Common myeloid progenitor, CD34-positive (primary cell): Measurements from ENCODE around the gene DNAJC4.

Experiments used
- CTCF ChIA-PET: fragments of 350-600 bp; sonication (Branson Sonifier 250); formaldehyde crosslinking; loops from one replicate; lab custom pipeline; 2021; ENCODE audit warnings: antibody characterized with exemption; lab: Charles Lee
- POLR2A ChIA-PET: fragments of 350-600 bp; sonication (Branson Sonifier 250); formaldehyde crosslinking; loops from one replicate; lab custom pipeline; 2021; ENCODE audit warnings: antibody characterized with exemption; lab: Charles Lee
- DNase-seq, 3 donors: peaks; one replicate each; pipeline versions ENCODE4 v3.0.0 to v3.0.0-alpha.2; 2013
- H3K27ac ChIP-seq, 2 experiments: 1 replicate in 1 of 2; 2 replicates in 1 of 2; pipeline ENCODE4 v1.7.0; 2013; ENCODE audit warnings: inconsistent platforms in 2 of 2, low read length in 2 of 2, mild to moderate bottlenecking in 2 of 2, low read depth in 1 of 2, moderate library complexity in 1 of 2; ENCODE audit not compliant: severe bottlenecking in 2 of 2, insufficient read depth in 1 of 2, poor library complexity in 1 of 2
- H3K27me3 ChIP-seq, 5 experiments: replicated peaks in 2 of 5; 1 replicate in 3 of 5; 2 replicates in 2 of 5; pipeline versions ENCODE4 v1.6.1 to v1.7.0; 2013; ENCODE audit warnings: low read length in 4 of 5, mild to moderate bottlenecking in 2 of 5, moderate library complexity in 2 of 5, inconsistent platforms in 1 of 5; ENCODE audit not compliant: insufficient read depth in 5 of 5, control insufficient read depth in 4 of 5
- H3K36me3 ChIP-seq, 4 experiments: 1 replicate in 2 of 4; 2 replicates in 2 of 4; pipeline versions ENCODE4 v1.6.1 to v1.7.0; 2013; ENCODE audit warnings: low read length in 3 of 4, control low read depth in 1 of 4, mild to moderate bottlenecking in 1 of 4; ENCODE audit not compliant: control insufficient read depth in 4 of 4, insufficient read depth in 4 of 4
- H3K4me1 ChIP-seq, 4 experiments: 1 replicate in 3 of 4; 2 replicates in 1 of 4; pipeline versions ENCODE4 v1.6.1 to v1.7.1; 2013; ENCODE audit warnings: low read length in 3 of 4, mild to moderate bottlenecking in 3 of 4, control low read depth in 1 of 4, inconsistent platforms in 1 of 4, moderate library complexity in 1 of 4; ENCODE audit not compliant: control insufficient read depth in 4 of 4, insufficient read depth in 4 of 4; ENCODE audit errors: control extremely low read depth in 1 of 4
- H3K4me3 ChIP-seq, 7 experiments: 1 replicate in 4 of 7; 2 replicates in 3 of 7; pipeline versions ENCODE4 v1.5.1 to v1.7.0; 2013; ENCODE audit warnings: mild to moderate bottlenecking in 7 of 7, low read length in 6 of 7, moderate library complexity in 6 of 7, inconsistent platforms in 2 of 7, low read depth in 2 of 7, control low read depth in 1 of 7; ENCODE audit not compliant: insufficient read depth in 4 of 7, control insufficient read depth in 1 of 7; ENCODE audit errors: extremely low read depth in 1 of 7
- H3K9me3 ChIP-seq, 5 experiments: 1 replicate in 4 of 5; 2 replicates in 1 of 5; pipeline versions ENCODE4 v1.6.1 to v1.7.1; 2013; ENCODE audit warnings: low read length in 4 of 5, mild to moderate bottlenecking in 2 of 5, inconsistent platforms in 1 of 5, low read depth in 1 of 5, moderate library complexity in 1 of 5; ENCODE audit not compliant: control insufficient read depth in 4 of 5, insufficient read depth in 2 of 5; ENCODE audit errors: control extremely low read depth in 1 of 5
- WGBS: methylation state at CpG from one replicate; pipeline ENCODE4 v1.1.5; 2013; ENCODE audit not compliant: insufficient coverage; 5-methylcytosine and 5-hydroxymethylcytosine counted together

DNAJC4 gene

DNA sequence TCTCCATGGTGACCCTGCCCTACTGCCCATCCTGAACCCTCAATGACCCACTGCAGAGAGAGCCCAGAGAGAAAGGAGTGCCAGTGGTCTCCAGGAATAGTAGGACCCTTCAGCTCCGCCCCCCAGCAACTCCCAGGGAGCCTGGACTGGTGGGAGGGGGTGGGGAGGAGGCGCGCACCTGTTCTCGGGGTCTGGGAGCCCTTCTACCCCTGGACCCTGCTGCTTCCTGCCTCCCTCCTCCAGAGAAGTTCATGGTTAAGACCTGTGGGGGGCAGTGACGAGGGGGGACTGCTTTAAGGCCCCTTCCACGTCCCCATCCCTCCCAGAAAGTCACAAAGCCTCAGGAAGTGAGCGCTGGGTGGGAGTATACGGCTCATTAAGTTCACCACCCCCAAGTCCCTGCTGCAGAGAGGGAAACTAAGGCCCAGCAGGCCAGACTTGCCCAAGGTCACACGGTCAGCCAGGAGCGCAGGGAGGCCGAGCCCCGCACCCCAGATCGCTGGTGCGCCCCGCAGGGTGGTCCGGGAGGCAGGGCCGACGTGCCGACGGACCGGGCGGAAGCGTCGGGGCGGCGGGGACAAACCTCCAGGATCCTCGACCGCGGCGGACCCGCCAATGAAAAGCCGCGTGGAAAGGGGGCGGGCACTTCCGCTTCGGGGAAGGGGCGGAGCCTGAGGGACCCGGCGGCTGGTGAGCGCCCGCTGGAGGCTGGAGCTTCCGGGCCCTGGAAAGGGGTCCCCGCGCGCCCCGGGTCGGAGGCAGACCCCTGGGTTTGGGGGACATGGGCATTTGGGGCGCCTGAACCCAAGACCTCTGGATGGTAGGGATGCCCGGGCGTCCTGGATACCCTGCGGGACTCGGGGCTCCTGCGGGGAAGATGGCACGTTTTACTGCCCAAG, 4.5 kb upstream of the DNAJC4 start, which contains the start of the genes NUDT22 and TRPT1:
NUDT22 (plus strand) TSS at position 667 of the 899 bp plus-strand sequence. CDS start 379 bp downstream, outside the sequence.
TRPT1 (minus strand) TSS at position 579 of the 899 bp plus-strand sequence; CDS start at position 253, 326 bp downstream.
- Histone ChIP-seq H3K36me3 (peaks cover 0 to 32% (median 18%) of the 10 kb centered on the region in 4 experiments), H3K9me3 (no peaks in the 10 kb centered on the region), H3K27me3 (no peaks in the 10 kb centered on the region), H3K4me1 (peaks cover 0 to 48% (median 40%) of the 10 kb centered on the region in 4 experiments), H3K4me3 (peak within 1 kb of the TSS; percentile 35 to 93 (median 77)), H3K27ac (peak within 1 kb of the TSS; percentile 33 to 87)
- CTCF ChIA-PET = interaction anchor here (0.6 to 16.0 kb wide), 7 partner anchors 9 to 64 kb away, joined by 3 to 321 read pairs (median 6); partner anchors contain the start of genes FERMT3 and PLCB3
- 0% methylated on average over 46 of the region's 54 CpGs for WGBS
- POLR2A ChIA-PET = interaction anchor here (0.6 to 3.1 kb wide), 9 partner anchors 9 to 209 kb away, joined by 3 to 27 read pairs (median 3); partner anchors contain the start of genes FERMT3, FKBP2 and STIP1
- DNase-seq = peak; percentile 78 to 89 (median 85)

DNA sequence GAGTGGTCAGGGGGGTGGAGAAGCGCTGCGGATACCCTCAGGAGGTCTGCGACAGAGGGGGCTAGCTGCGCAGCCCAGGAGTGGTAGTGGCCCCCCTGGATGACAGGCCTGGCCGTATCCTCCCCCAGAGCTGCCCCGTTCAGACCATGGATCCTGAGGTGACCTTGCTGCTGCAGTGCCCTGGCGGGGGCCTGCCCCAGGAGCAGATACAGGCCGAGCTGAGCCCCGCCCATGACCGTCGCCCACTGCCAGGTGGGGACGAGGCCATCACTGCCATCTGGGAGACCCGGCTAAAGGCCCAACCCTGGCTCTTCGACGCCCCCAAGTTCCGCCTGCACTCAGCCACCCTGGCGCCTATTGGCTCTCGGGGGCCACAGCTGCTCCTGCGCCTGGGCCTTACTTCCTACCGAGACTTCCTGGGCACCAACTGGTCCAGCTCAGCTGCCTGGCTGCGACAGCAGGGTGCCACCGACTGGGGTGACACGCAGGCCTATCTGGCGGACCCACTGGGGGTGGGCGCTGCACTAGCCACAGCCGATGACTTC, 3.8 kb upstream of the DNAJC4 start:
- no peaks in the 10 kb centered on the region for H3K9me3 ChIP-seq
- H3K27me3 ChIP-seq = no peaks in the 10 kb centered on the region
- peak; percentile 22 to 76 (median 57) for DNase-seq
- peak overlapping the region in 1 of 2 experiments; percentile 87 for H3K27ac ChIP-seq
- peaks cover 0 to 54% (median 45%) of the 10 kb centered on the region in 4 experiments for H3K4me1 ChIP-seq
- peaks cover 0 to 26% (median 13%) of the 10 kb centered on the region in 4 experiments for H3K36me3 ChIP-seq
- peak overlapping the region; percentile 35 to 93 (median 77) for H3K4me3 ChIP-seq
- 2% methylated on average over 26 of the region's 26 CpGs for WGBS
- CTCF ChIA-PET = interaction anchor here (0.8 to 16.0 kb wide), 7 partner anchors 9 to 42 kb away, joined by 3 to 321 read pairs (median 4); partner anchors contain the start of gene FERMT3
- POLR2A ChIA-PET = interaction anchor here (0.7 to 3.1 kb wide), 8 partner anchors 10 to 41 kb away, joined by 3 to 27 read pairs (median 4); partner anchors contain the start of genes FERMT3, FKBP2 and STIP1

DNA sequence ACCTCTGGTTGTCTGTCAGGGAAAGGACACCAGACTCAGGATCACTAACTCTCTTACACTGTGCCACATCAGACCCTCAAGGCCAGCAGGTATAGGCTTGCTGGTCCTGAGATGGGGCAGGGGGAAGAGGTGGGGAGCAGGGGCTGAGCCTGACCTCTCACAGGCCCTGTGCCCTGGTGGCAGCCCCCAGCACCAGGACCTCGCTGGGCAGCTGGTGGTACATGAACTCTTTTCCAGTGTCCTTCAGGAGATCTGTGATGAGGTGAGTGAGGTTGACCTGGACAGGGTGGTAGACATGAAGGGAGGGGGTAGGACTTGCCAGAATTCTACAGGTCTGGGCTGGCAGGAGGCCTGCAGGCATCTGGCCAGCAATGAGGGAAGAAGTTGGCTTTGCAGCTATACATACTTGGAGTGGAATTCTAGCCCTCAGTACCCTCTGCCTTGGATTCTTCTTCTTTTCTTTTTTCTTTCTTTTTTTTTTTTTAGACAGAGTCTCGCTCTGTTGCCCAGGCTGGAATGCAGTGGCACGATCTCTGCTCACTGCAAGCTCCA, 2.9 kb upstream of the DNAJC4 start:
- WGBS = 100% methylated on average over 1 of the region's 3 CpGs
- peaks cover 0 to 58% (median 52%) of the 10 kb centered on the region in 4 experiments for H3K4me1 ChIP-seq
- no peaks in the 10 kb centered on the region for H3K27me3 ChIP-seq
- peak overlapping the region in 1 of 2 experiments; percentile 87 for H3K27ac ChIP-seq
- peak overlapping the region in 5 of 7 experiments; percentile 72 to 93 (median 88) for H3K4me3 ChIP-seq
- peaks cover 0 to 25% (median 12%) of the 10 kb centered on the region in 4 experiments for H3K36me3 ChIP-seq
- ChIA-PET CTCF (interaction anchor here (0.8 to 16.0 kb wide), 8 partner anchors 9 to 43 kb away, joined by 3 to 321 read pairs (median 4); partner anchors contain the start of gene FERMT3), POLR2A (interaction anchor here (1.3 to 3.1 kb wide), 3 partner anchors 20 to 42 kb away, joined by 3 to 27 read pairs (median 6); partner anchors contain the start of genes FERMT3 and STIP1)
- no peak for DNase-seq
- no peaks in the 10 kb centered on the region for H3K9me3 ChIP-seq

DNA sequence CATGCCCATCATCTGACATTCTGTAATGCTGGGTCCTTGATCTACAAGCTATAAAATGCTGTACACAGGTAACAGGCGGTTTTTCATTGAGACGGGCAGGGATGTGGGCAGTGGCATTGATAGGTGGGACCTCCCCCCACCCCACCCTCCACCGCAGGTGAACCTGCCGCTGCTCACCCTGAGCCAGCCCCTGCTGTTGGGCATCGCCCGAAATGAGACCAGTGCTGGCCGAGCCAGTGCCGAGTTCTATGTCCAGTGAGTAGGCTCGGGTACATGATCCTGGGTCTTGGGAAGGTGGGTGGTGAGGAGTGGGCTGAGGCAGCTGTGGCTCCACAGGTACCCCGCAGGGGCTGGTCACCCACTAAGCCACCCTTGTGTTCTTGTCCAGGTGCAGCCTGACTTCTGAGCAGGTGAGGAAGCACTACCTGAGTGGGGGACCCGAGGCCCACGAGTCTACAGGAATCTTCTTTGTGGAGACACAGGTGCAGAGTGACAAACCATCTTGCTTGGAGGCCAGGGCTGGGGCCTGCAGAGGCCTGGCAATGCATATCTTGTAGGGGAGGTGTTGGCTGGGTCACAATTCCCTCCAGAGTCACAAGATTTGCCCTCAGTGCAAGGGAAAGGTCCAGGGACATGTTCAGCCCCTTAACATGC, 1.1 kb upstream of the DNAJC4 start:
- WGBS = 86% methylated on average over 6 of the region's 12 CpGs
- DNase-seq = no peak
- H3K27me3 ChIP-seq = no peaks in the 10 kb centered on the region
- ChIA-PET CTCF (interaction anchor here (1.2 to 5.4 kb wide), 3 partner anchors 23 to 75 kb away, joined by 3 to 58 read pairs (median 4); partner anchors contain the start of gene FERMT3), POLR2A (interaction anchor here (0.8 to 3.1 kb wide), 3 partner anchors 12 to 75 kb away, joined by 3 to 12 read pairs (median 3); partner anchors contain the start of genes FERMT3 and FKBP2)
- peaks cover 0 to 8% (median 1%) of the 10 kb centered on the region in 4 experiments for H3K36me3 ChIP-seq
- H3K4me1 ChIP-seq = peaks cover 0 to 65% (median 59%) of the 10 kb centered on the region in 4 experiments
- H3K27ac ChIP-seq = peak overlapping the region in 1 of 2 experiments; percentile 83
- H3K4me3 ChIP-seq = peak overlapping the region in 2 of 7 experiments; percentile 89 to 92
- no peaks in the 10 kb centered on the region for H3K9me3 ChIP-seq

DNA sequence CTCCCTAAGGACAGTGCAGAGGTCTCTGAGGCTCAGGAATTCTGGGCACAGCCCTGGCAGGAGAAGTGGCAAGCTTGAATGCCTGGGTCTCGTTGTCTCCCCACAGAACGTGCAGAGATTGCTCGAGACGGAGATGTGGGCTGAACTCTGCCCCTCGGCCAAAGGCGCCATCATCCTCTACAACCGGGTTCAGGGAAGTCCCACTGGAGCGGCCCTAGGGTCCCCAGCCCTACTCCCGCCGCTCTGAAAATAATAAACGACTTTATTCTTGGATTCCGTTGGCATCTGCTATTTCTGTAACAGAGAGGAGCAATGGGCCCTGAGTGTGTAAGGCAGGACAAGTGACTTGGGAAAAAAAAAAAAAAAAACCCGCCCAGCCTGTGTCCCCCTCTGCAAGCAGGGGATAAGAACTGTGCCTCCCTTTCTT, 591 bp upstream of the DNAJC4 start:
- peaks cover 0 to 60% (median 58%) of the 10 kb centered on the region in 4 experiments for H3K4me1 ChIP-seq

More for the DNA sequence above, 591 bp upstream of the DNAJC4 start:
- H3K36me3 ChIP-seq = peaks cover 0 to 4% (median 0%) of the 10 kb centered on the region in 4 experiments
- ChIA-PET CTCF (interaction anchor here (1.2 to 5.4 kb wide), 3 partner anchors 24 to 75 kb away, joined by 3 to 58 read pairs (median 4); partner anchors contain the start of gene FERMT3), POLR2A (interaction anchor here (0.8 to 3.1 kb wide), 4 partner anchors 11 to 75 kb away, joined by 3 to 12 read pairs (median 4); partner anchors contain the start of genes FERMT3 and FKBP2)
- 74% methylated on average over 9 of the region's 13 CpGs for WGBS
- H3K27me3 ChIP-seq = no peaks in the 10 kb centered on the region
- no peak for DNase-seq
- peak overlapping the region in 6 of 7 experiments; percentile 73 to 92 (median 82) for H3K4me3 ChIP-seq
- no peaks in the 10 kb centered on the region for H3K9me3 ChIP-seq
- peak overlapping the region in 1 of 2 experiments; percentile 83 for H3K27ac ChIP-seq
